Motor neuron (in vitro differentiated cells): ENCODE results near the gene MAP9. TPM values are rescaled to one million over a fixed set of nuclear protein-coding genes. Genes with fewer than 3 reads are reported as not detected.

Source experiments
- total RNA-seq, 8 experiments: library from RNA; unstranded; fragments of 300-600 nt; gene quantifications; 2 replicates each; pipeline versions ENCODE4 v1.2.3 to v1.2.4, GENCODE V29; 2022

Gene MAP9
- total RNA-seq, 8 experiments from 2014 or later, result 0.81 to 67.1 (median 34.2) TPM

Other genes starting within 250 kb of the MAP9 start
- gene NPY2R, start 168.3 kb downstream of the MAP9 start, total RNA-seq, result under 1 TPM; 0.05 to 0.76 (median 0.10) TPM